AG10803 (cell line): ENCODE results near the gene AGTR1.
"Not testable (repeated sequence)": the region's sequence is repeated elsewhere in the genome, so short reads cannot be mapped to it uniquely, and the experiment has no call there.

Experiments
- DNase-seq: peaks from one replicate; pipeline ENCODE4 v3.0.0; 2010; ENCODE audit warnings: low read depth
- H3K4me3 ChIP-seq: 2 replicates; pipeline ENCODE4 v1.5.1; 2011; ENCODE audit warnings: mild to moderate bottlenecking, low read length, control low read depth
- CTCF ChIP-seq: conservative IDR thresholded peaks from 2 replicates; pipeline ENCODE4 v1.5.1; 2011; ENCODE audit warnings: mild to moderate bottlenecking, low read length, control low read depth, inconsistent platforms

Gene AGTR1

GRCh38 chr3:148772835-148773234, 75.1 kb downstream of the AGTR1 start:
- H3K4me3 ChIP-seq: no peak overlapping the region
- no peak for DNase-seq
- TF ChIP-seq CTCF: no peak

GRCh38 chr3:148773805-148774204, 76.1 kb downstream of the AGTR1 start:
- no peak for DNase-seq
- TF ChIP-seq CTCF: no peak

GRCh38 chr3:148778926-148779325, 81.2 kb downstream of the AGTR1 start:
- no peak for TF ChIP-seq CTCF
- H3K4me3 ChIP-seq: no peak overlapping the region
- DNase-seq: no peak

More at GRCh38 chr3:148773805-148774204, 76.1 kb downstream of the AGTR1 start:
- no peak overlapping the region for H3K4me3 ChIP-seq

- DNase-seq: not testable (repeated sequence)
Observed at GRCh38 chr3:148785026-148785425, 87.3 kb downstream of the AGTR1 start.

GRCh38 chr3:148786159-148786558, 88.5 kb downstream of the AGTR1 start:
- H3K4me3 ChIP-seq, DNase-seq: not testable (repeated sequence)

More at GRCh38 chr3:148785026-148785425, 87.3 kb downstream of the AGTR1 start:
- H3K4me3 ChIP-seq: not testable (repeated sequence)

- TF ChIP-seq CTCF: no peak
- no peak for DNase-seq
Observed at GRCh38 chr3:148789146-148789545, 91.4 kb downstream of the AGTR1 start.

GRCh38 chr3:148789906-148790305, 92.2 kb downstream of the AGTR1 start:
- H3K4me3 ChIP-seq: no peak overlapping the region
- DNase-seq: no peak
- TF ChIP-seq CTCF: no peak

More at GRCh38 chr3:148789146-148789545, 91.4 kb downstream of the AGTR1 start:
- no peak overlapping the region for H3K4me3 ChIP-seq

GRCh38 chr3:148790370-148790769, 92.7 kb downstream of the AGTR1 start:
- no peak overlapping the region for H3K4me3 ChIP-seq
- DNase-seq: no peak
- TF ChIP-seq CTCF: no peak
